Tibial artery (tissue), 4 donors: ENCODE measurements around the gene ASAP2.

ENCODE experiments used
- DNase-seq, 2 donors: peaks; one replicate each; pipeline ENCODE4 v3.0.0-alpha.2; 2019
- H3K27ac ChIP-seq, 2 donors: fragments of 200-600 bp; sonication (generic) in 1 of 2; 1 replicate in 1 of 2; 2 replicates in 1 of 2; pipeline ENCODE4 v1.5.1; 2018 to 2019; ENCODE audit warnings: mild to moderate bottlenecking in 1 of 2
- H3K27me3 ChIP-seq, 2 donors: fragments of 200-600 bp; sonication (generic) in 1 of 2; one replicate each; pipeline versions ENCODE4 v1.5.1 to v1.6.0; 2016 to 2019
- H3K36me3 ChIP-seq, 3 donors: fragments of 200-600 bp; sonication (generic) in 2 of 3; one replicate each; pipeline ENCODE4 v1.5.1; 2016 to 2019; ENCODE audit warnings: mild to moderate bottlenecking in 2 of 3
- H3K4me1 ChIP-seq, 4 donors: fragments of 200-600 bp; sonication (generic) in 2 of 4; 1 replicate in 3 of 4; 2 replicates in 1 of 4; pipeline ENCODE4 v1.5.1; 2016 to 2019
- H3K4me3 ChIP-seq, 2 donors: fragments of 200-600 bp; sonication (generic) in 1 of 2; 1 replicate in 1 of 2; 2 replicates in 1 of 2; pipeline ENCODE4 v1.5.1; 2018 to 2019; ENCODE audit warnings: mild to moderate bottlenecking in 2 of 2
- H3K9me3 ChIP-seq, 3 donors: fragments of 200-600 bp; sonication (generic) in 1 of 3; one replicate each; pipeline ENCODE4 v1.5.1; 2016 to 2019
- intact Hi-C: fragments of 100-400 bp; cut with DNase I; formaldehyde crosslinking; loops from one replicate; pipeline ENCODE4 v1.15.0; 2023; ENCODE audit warnings: low total_unique reads
- TF ChIP-seq, protein P1 (sequence below), 2 experiments: fragments of 200-600 bp in 1 of 2; fragments of 450-650 bp in 1 of 2; IDR thresholded peaks; one replicate each; pipeline ENCODE4 v1.5.1; 2017 to 2019; ENCODE audit warnings: antibody characterized with exemption in 2 of 2, mild to moderate bottlenecking in 1 of 2, moderate library complexity in 1 of 2

The ASAP2 gene

DNA sequence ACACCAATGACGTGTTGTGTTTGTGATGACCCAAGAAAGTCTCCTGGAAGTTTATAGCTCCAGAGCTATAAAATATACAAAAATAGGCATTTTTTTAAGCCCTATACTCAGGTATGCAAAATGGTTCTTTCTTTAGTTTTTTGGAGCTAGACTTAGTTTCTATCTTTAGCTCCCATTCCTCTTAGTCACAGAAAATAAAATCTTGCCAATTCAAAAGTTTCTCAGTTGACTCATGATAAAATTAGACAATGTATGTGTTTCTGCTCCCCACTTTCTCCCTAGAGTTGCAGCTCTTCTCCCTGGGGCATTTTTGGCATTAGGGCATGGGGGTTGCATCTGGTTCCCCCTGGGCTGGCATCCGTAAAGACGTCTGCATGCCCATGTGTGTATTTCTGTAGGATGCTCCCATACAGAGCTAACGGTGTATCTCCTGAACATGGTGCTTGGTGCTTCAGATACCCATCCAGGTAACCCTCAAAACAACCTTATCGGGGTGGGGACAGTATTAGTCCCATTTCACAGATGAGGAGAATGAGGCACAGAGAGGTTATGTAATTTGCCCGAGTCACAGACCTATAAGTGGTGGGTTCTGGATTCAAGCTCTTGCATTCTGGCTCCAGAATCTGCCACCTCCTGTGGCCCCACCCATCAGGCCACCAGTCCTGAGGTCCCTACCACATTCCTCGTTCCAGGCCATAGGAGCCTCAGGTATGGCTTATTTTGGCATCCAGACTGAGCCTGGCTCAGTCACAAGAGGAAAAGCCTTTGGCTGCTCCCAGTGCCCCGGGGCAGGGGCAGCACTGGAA, 43.1 kb upstream of the ASAP2 start:
- DNase-seq: no peak
- peak overlapping the region; percentile 57 to 77 for H3K27ac ChIP-seq
- H3K27me3 ChIP-seq: no peaks in the 10 kb centered on the region
- peak overlapping the region in 1 of 2 donors; percentile 15 for H3K4me3 ChIP-seq
- H3K4me1 ChIP-seq: peaks cover 0 to 41% (median 15%) of the 10 kb centered on the region in 4 donors
- no peaks in the 10 kb centered on the region for H3K9me3 ChIP-seq
- no peaks in the 10 kb centered on the region for H3K36me3 ChIP-seq
- intact Hi-C loops: no loop called here
- TF ChIP-seq, protein P1, sequence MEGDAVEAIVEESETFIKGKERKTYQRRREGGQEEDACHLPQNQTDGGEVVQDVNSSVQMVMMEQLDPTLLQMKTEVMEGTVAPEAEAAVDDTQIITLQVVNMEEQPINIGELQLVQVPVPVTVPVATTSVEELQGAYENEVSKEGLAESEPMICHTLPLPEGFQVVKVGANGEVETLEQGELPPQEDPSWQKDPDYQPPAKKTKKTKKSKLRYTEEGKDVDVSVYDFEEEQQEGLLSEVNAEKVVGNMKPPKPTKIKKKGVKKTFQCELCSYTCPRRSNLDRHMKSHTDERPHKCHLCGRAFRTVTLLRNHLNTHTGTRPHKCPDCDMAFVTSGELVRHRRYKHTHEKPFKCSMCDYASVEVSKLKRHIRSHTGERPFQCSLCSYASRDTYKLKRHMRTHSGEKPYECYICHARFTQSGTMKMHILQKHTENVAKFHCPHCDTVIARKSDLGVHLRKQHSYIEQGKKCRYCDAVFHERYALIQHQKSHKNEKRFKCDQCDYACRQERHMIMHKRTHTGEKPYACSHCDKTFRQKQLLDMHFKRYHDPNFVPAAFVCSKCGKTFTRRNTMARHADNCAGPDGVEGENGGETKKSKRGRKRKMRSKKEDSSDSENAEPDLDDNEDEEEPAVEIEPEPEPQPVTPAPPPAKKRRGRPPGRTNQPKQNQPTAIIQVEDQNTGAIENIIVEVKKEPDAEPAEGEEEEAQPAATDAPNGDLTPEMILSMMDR (IDR thresholded peaks at IDR 0.05): no peak

DNA sequence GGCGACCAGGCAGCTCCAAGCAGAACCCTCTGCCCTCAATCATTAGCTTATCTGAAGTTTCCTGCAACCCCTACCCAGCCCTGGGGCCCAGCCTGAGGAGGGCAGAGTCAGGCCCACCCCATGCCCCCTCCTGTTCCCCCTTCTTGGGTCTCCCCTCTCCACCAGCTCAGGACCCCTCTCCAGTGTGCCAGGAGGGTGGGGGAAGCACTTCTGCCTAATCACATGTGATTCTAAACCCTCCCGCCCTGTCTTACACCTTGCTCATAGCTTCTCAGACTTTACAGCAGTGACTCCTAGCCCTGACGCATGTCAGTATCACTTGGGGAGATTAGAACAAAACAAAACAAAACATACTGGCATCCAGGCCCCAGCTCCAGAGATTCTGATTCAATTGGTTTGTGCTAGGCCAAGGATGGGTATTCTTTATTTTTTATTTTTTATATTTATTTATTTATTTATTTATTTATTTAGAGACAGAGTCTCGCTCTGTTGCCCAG, 42.5 kb upstream of the ASAP2 start:
- intact Hi-C loops: no loop called here
- H3K36me3 ChIP-seq: no peaks in the 10 kb centered on the region
- peaks cover 0 to 41% (median 15%) of the 10 kb centered on the region in 4 donors for H3K4me1 ChIP-seq
- H3K4me3 ChIP-seq: no peak overlapping the region
- no peak for DNase-seq
- peak overlapping the region; percentile 57 to 77 for H3K27ac ChIP-seq
- TF ChIP-seq, protein P1 (IDR thresholded peaks at IDR 0.05): no peak
- H3K27me3 ChIP-seq: no peaks in the 10 kb centered on the region
- no peaks in the 10 kb centered on the region for H3K9me3 ChIP-seq

DNA sequence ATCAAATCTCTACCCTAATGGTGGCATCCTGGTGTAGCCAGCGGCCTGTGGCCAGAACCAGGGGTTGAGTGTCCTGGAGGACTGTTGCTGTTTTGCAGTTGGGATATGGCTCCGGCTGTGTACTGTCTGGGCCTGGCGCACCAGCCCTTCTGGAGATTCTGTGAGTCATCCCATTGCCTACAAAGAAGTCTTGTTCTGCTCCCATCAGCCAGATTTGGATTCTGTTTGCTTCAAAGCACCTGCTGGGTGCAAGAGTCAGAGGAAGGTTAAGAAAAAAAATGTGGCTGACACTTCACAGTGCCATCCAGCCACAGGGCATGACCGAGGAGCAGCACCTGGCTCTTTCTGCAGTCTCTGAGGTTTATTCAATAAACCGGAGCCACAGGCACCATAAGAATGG, 41.0 kb upstream of the ASAP2 start:
- Histone ChIP-seq H3K27me3 (no peaks in the 10 kb centered on the region), H3K9me3 (no peaks in the 10 kb centered on the region), H3K36me3 (no peaks in the 10 kb centered on the region), H3K27ac (peak overlapping the region; percentile 57 to 77), H3K4me1 (peaks cover 0 to 41% (median 15%) of the 10 kb centered on the region in 4 donors), H3K4me3 (no peak overlapping the region)
- TF ChIP-seq, protein P1 (IDR thresholded peaks at IDR 0.05): no peak
- DNase-seq: no peak
- intact Hi-C loops: no loop called here

DNA sequence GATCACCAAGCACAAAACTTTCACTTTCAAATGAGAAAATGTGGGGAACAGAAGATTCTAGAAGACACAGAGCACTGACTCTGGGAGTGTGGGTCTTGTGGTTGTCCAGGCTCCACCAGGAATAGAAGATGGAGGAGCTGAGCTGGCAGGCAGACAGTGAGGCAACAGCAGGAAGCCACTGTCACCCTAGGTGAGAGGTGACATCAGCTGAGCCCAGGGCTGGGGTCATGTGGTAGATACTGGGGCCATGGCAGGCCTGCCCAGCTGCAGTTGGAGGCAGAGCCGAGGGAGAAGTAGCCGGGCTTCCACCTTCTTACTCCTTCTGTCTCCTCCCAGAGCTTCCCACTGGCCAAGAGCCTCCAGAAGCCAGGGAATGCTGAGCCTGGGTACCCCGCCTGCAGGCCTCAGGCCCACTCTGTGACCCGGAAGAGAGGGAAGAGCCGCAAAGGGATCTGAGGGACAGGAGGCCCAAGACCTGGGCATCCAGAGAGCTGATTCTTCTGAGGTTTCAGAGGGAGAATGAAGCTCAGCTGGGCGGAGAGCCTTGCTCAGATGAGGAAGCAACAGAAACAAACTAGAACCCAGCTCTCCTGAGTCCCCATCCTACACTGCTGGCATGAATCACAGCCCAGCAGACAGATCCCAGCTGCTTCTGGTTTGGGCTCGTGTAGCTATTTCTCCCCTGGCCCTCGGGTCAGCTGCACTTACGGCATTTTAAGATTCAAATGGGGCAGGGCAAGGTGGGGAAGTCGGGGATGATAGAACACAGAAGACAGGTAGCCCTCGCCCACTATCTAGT, 39.8 kb upstream of the ASAP2 start:
- TF ChIP-seq, protein P1 (IDR thresholded peaks at IDR 0.05): no peak
- intact Hi-C loops: no loop called here
- no peaks in the 10 kb centered on the region for H3K36me3 ChIP-seq
- peaks cover 0 to 41% (median 15%) of the 10 kb centered on the region in 4 donors for H3K4me1 ChIP-seq
- DNase-seq: no peak
- H3K27ac ChIP-seq: peak overlapping the region in 1 of 2 donors; percentile 9
- H3K27me3 ChIP-seq: no peaks in the 10 kb centered on the region
- no peaks in the 10 kb centered on the region for H3K9me3 ChIP-seq
- no peak overlapping the region for H3K4me3 ChIP-seq

DNA sequence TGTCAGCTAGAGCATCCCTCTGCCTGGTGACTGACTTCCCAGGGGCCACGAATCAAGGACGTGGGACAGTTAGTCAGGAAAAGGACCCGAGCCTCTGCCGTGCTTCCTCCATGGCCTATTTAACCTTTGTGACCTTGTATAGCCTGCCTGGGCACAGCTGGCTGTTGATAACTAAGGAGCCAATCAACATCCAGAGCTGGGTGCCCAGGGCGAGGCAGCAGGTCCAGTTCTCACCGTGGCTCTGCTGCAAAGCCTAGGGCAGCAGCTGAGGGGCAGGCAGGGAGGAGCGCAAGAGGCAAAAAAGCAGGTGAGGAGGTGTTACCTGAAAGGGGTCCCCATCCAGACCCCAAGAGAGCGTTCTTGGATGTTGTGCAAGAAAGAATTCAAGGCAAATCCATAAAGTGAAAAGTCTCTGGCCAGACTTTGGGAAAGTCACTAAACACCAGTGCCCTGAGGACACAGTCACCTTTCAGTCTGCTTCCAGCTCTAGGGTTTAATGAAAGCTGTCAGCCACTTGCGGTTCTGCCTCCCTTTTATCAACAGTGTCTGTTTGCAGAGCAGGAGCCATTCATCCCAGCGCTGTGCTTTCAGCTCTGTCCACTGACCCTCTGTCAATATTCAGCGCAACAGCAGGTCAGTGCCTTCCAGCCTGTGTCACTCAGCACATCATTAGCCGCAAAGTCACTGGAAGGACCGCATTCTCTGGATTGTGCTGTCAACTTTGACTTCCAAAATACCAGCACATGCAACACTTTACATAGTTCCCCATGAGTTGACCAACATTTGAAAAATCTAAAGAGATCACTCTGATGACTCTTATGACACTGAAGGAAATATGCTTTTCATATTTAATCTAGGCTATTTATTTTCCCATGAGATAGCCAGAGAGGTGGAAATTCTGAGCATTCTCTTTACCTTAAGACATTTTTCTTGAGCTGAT, 38.6 kb upstream of the ASAP2 start:
- intact Hi-C loops: no loop called here
- no peaks in the 10 kb centered on the region for H3K36me3 ChIP-seq
- H3K9me3 ChIP-seq: no peaks in the 10 kb centered on the region
- DNase-seq: no peak
- H3K4me1 ChIP-seq: peaks cover 0 to 33% (median 13%) of the 10 kb centered on the region in 4 donors
- no peaks in the 10 kb centered on the region for H3K27me3 ChIP-seq
- H3K27ac ChIP-seq: no peak overlapping the region
- TF ChIP-seq, protein P1 (IDR thresholded peaks at IDR 0.05): no peak
- no peak overlapping the region for H3K4me3 ChIP-seq
